BE2C (cell line): ENCODE data around the gene PDHA2. TPM values are rescaled to one million over a fixed set of nuclear protein-coding genes. Genes with fewer than 3 reads are reported as not detected.

ENCODE experiments used
- DNase-seq: peaks from one replicate; pipeline ENCODE4 v3.0.0-alpha.2; 2020
- H3K27me3 ChIP-seq: fragments of 250-450 bp; sonication (Bioruptor Pico); 2 replicates; pipeline ENCODE4 v1.5.1; 2020; ENCODE audit warnings: mild to moderate bottlenecking
- H3K36me3 ChIP-seq: fragments of 250-450 bp; sonication (Bioruptor Pico); 2 replicates; pipeline ENCODE4 v1.5.1; 2020; ENCODE audit warnings: mild to moderate bottlenecking
- H3K4me1 ChIP-seq: fragments of 250-450 bp; sonication (Bioruptor Pico); 2 replicates; pipeline ENCODE4 v1.5.1; 2020
- H3K4me3 ChIP-seq: 2 replicates; pipeline ENCODE4 v1.5.1; 2011; ENCODE audit warnings: low read depth, low read length
- H3K9me3 ChIP-seq: fragments of 250-450 bp; sonication (Bioruptor Pico); 2 replicates; pipeline ENCODE4 v1.5.1; 2020
- polyA plus RNA-seq: library from polyadenylated mRNA; unstranded; fragments of >200 nt; gene quantifications from one replicate; pipeline ENCODE4 v1.2.1, GENCODE V29; 2012; ENCODE audit warnings: low read depth, missing spikeins; ENCODE audit not compliant: insufficient read length, insufficient read depth
- TF ChIP-seq, protein P1 (sequence below): IDR thresholded peaks from 2 replicates; pipeline ENCODE4 v1.5.1; 2012; ENCODE audit warnings: mild to moderate bottlenecking, low read depth, low read length

The PDHA2 gene
- 0.80 TPM for polyA plus RNA-seq

DNA sequence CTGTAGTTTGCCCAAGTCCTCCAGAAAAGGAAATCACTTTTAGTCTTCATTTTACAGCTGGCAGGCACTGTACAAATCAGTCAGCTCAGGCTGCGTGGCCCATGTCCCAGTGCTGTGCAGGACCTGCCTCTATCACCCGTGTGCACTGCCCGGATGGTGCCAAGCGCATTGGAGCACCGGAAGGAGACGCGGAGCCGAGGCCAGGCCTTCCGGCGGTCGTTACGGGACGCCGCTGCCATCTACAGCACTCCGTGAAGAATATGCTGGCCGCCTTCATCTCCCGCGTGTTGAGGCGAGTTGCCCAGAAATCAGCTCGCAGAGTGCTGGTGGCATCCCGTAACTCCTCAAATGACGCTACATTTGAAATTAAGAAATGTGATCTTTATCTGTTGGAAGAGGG is at the start of gene PDHA2:
Gene PDHA2, plus strand, starts transcription at position 203 of the 400 bp plus-strand sequence. Its CDS starts 58 bp downstream, at position 261.
- TF ChIP-seq, protein P1, sequence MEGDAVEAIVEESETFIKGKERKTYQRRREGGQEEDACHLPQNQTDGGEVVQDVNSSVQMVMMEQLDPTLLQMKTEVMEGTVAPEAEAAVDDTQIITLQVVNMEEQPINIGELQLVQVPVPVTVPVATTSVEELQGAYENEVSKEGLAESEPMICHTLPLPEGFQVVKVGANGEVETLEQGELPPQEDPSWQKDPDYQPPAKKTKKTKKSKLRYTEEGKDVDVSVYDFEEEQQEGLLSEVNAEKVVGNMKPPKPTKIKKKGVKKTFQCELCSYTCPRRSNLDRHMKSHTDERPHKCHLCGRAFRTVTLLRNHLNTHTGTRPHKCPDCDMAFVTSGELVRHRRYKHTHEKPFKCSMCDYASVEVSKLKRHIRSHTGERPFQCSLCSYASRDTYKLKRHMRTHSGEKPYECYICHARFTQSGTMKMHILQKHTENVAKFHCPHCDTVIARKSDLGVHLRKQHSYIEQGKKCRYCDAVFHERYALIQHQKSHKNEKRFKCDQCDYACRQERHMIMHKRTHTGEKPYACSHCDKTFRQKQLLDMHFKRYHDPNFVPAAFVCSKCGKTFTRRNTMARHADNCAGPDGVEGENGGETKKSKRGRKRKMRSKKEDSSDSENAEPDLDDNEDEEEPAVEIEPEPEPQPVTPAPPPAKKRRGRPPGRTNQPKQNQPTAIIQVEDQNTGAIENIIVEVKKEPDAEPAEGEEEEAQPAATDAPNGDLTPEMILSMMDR = no peak

GRCh38 chr4:95798003-95798402 is 41.9 kb upstream of the PDHA2 start:
- no peaks in the 10 kb centered on the region for H3K27me3 ChIP-seq
- DNase-seq = no peak
- TF ChIP-seq, protein P1 = no peak

More for the DNA sequence above, at the start of gene PDHA2:
- Histone ChIP-seq H3K4me3 (no peak within 1 kb of the TSS), H3K36me3 (no peaks in the 10 kb centered on the region), H3K4me1 (no peaks in the 10 kb centered on the region), H3K9me3 (no peaks in the 10 kb centered on the region), H3K27me3 (no peaks in the 10 kb centered on the region)
- DNase-seq = no peak

DNA sequence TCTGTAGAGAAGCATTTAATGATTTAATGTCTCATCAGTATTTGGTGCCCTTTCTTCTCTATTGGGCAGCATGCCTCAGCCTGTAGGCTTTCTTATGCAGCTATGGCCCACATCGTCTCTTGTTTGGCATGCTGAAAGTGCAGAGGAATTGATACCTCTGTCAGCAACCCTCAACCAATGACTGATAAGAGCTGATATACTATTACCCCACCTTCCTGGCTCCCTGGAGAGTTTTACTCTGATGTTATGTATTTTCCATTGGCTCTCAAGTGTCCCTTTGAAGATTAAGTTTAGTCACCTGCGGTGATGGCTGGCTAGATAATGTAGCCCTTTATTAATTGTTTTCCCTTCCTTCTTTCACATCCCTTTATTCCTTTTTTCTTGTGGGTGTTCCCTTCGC is 41.2 kb upstream of the PDHA2 start:
- Histone ChIP-seq H3K4me3 (no peak overlapping the region), H3K27me3 (no peaks in the 10 kb centered on the region), H3K4me1 (peaks cover 3% of the 10 kb centered on the region; the same call in 1 of the 2 replicates), H3K9me3 (no peaks in the 10 kb centered on the region), H3K36me3 (no peaks in the 10 kb centered on the region)
- TF ChIP-seq, protein P1 = no peak
- DNase-seq = no peak

More at GRCh38 chr4:95798003-95798402, 41.9 kb upstream of the PDHA2 start:
- H3K36me3 ChIP-seq = no peaks in the 10 kb centered on the region
- H3K4me1 ChIP-seq = peaks cover 3% of the 10 kb centered on the region; the same call in 1 of the 2 replicates
- no peaks in the 10 kb centered on the region for H3K9me3 ChIP-seq
- H3K4me3 ChIP-seq = no peak overlapping the region

- no peak for DNase-seq
- H3K9me3 ChIP-seq = peaks cover 3% of the 10 kb centered on the region; the same call in 1 of the 2 replicates
- H3K4me3 ChIP-seq = no peak overlapping the region
- H3K27me3 ChIP-seq = 0 out of 2 replicates have a peak, but pooled peaks cover 3% of the 10 kb centered on the region
- TF ChIP-seq, protein P1 = no peak
- no peaks in the 10 kb centered on the region for H3K36me3 ChIP-seq
- H3K4me1 ChIP-seq = peaks cover 13% of the 10 kb centered on the region
Measured at GRCh38 chr4:95821867-95822266, 18.0 kb upstream of the PDHA2 start.

DNA sequence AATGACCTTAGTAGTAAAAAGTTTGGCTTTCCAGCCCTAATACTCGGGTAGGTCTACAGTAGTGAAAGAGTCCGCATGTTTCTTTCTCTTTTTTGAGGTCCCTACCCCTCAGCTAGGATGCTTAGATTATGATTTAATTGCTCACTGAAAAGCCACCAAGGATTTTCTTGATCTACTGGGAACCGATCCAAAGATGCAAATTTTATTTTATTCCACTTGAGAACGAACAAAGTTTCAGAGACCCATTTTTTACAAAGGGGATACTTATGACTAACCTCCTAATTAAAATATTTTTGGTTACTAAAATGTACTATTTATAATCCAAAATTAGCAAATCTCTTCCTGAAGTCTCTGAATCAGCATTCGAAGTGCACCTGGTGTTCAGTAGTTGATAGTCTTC is 14.3 kb upstream of the PDHA2 start:
- Histone ChIP-seq H3K9me3 (no peaks in the 10 kb centered on the region), H3K27me3 (0 out of 2 replicates have a peak, but pooled peaks cover 3% of the 10 kb centered on the region), H3K4me3 (no peak overlapping the region), H3K36me3 (no peaks in the 10 kb centered on the region), H3K4me1 (peaks cover 16% of the 10 kb centered on the region)
- no peak for DNase-seq
- TF ChIP-seq, protein P1 = no peak

DNA sequence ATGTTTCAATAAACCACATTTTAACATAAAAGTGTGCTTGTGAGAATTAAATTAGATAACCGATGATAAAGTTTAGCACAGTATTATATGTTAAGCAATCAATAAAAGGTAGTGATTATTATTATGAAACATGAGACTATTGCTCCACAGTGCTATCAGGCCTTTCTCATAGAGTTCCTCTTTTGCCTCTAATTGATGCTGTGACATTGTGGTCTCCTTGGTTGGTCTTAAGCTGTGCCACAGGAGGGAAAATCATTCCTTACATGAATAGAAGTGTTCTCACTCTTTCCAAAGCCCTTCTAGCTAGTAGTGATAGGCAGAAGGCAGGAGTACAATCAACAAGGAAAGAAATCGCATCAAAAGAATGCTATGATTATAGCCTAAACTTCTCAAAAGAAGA is 9.2 kb upstream of the PDHA2 start:
- Histone ChIP-seq H3K36me3 (no peaks in the 10 kb centered on the region), H3K9me3 (no peaks in the 10 kb centered on the region), H3K27me3 (no peaks in the 10 kb centered on the region), H3K4me3 (no peak overlapping the region), H3K4me1 (peaks cover 18% of the 10 kb centered on the region)
- TF ChIP-seq, protein P1 = no peak
- DNase-seq = no peak
